ENCODE results near the gene HOXC5.

The HOXC5 gene

DNA sequence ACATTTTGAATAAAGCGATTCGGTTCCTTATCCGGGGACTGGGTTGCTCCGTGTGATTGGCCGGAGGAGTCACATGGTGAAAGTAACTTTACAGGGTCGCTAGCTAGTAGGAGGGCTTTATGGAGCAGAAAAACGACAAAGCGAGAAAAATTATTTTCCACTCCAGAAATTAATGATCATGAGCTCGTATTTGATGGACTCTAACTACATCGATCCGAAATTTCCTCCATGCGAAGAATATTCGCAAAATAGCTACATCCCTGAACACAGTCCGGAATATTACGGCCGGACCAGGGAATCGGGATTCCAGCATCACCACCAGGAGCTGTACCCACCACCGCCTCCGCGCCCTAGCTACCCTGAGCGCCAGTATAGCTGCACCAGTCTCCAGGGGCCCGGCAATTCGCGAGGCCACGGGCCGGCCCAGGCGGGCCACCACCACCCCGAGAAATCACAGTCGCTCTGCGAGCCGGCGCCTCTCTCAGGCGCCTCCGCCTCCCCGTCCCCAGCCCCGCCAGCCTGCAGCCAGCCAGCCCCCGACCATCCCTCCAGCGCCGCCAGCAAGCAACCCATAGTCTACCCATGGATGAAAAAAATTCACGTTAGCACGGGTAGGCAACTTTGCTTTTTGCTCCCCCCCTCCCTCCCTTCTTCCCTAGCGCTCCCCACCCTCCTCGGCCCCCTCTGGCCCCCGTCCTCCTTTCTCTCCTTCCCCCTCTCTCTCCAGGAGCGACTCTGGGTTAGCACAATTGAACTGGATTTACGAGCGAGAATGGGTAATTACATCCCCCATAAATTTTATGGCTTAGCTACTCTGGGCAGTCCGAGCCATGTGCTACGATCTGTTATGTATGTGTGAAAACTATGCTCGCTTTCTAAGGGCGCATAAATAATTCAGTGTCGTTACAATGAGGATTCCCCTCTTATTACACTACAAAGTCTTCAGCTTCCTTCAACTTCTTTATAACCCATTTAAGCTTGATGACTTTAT lies 21.2 kb downstream of the HOXC5 start, which contains the start of gene HOXC4:
Gene HOXC4 (plus strand): TSS at position 85 of the 991 bp plus-strand sequence. CDS start 88 bp downstream, at position 173.
- no peak for TF ChIP-seq Cebpa-rat (IDR thresholded peaks at IDR 0.05)
- H4K20me1 ChIP-seq = peaks cover 0 to 72% (median 24%) of the 10 kb centered on the region in 11 experiments; a peak in 15 of 22 replicates
- no peak within 1 kb of the TSS for H3K9ac ChIP-seq
- H3K27ac ChIP-seq = no peak within 1 kb of the TSS
- peak within 1 kb of the TSS in 3 of 10 experiments; percentile 15 to 29 (median 26); a peak in 1 of 20 replicates for H3K4me3 ChIP-seq
- H3K9me3 ChIP-seq (replicated peaks in 1 of 11) = peaks cover 0 to 33% (median 14%) of the 10 kb centered on the region in 11 experiments; a peak in 16 of 22 replicates
- H3K27me3 ChIP-seq = peaks cover 98 to 100% (median 100%) of the 10 kb centered on the region in 11 experiments
- H3K4me1 ChIP-seq = peaks cover 0 to 18% (median 0%) of the 10 kb centered on the region in 10 experiments; a peak in 8 of 20 replicates
- H3K4me2 ChIP-seq = peak within 1 kb of the TSS in 4 of 11 experiments; percentile 27 to 45 (median 32); a peak in 5 of 22 replicates
- no peaks in the 10 kb centered on the region for H3K36me3 ChIP-seq

DNA sequence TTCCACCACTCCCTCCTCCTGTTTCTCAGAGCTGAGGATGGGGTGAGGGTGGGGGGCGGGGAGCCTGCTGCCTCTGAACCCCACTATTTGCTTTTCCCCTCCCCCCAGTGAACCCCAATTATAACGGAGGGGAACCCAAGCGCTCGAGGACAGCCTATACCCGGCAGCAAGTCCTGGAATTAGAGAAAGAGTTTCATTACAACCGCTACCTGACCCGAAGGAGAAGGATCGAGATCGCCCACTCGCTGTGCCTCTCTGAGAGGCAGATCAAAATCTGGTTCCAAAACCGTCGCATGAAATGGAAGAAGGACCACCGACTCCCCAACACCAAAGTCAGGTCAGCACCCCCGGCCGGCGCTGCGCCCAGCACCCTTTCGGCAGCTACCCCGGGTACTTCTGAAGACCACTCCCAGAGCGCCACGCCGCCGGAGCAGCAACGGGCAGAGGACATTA lies 21.9 kb downstream of the HOXC5 start:
- Histone ChIP-seq H3K36me3 (no peaks in the 10 kb centered on the region), H4K20me1 (peaks cover 0 to 74% (median 24%) of the 10 kb centered on the region in 11 experiments; a peak in 15 of 22 replicates), H3K4me3 (no peak overlapping the region), H3K27ac (no peak overlapping the region), H3K9me3 (replicated peaks in 1 of 11) (peaks cover 0 to 33% (median 14%) of the 10 kb centered on the region in 11 experiments; a peak in 16 of 22 replicates), H3K4me2 (no peak overlapping the region), H3K4me1 (peaks cover 0 to 18% (median 0%) of the 10 kb centered on the region in 10 experiments; a peak in 8 of 20 replicates), H3K9ac (no peak overlapping the region), H3K27me3 (peaks cover 98 to 100% (median 100%) of the 10 kb centered on the region in 11 experiments)
- TF ChIP-seq Cebpa-rat (IDR thresholded peaks at IDR 0.05) = no peak

DNA sequence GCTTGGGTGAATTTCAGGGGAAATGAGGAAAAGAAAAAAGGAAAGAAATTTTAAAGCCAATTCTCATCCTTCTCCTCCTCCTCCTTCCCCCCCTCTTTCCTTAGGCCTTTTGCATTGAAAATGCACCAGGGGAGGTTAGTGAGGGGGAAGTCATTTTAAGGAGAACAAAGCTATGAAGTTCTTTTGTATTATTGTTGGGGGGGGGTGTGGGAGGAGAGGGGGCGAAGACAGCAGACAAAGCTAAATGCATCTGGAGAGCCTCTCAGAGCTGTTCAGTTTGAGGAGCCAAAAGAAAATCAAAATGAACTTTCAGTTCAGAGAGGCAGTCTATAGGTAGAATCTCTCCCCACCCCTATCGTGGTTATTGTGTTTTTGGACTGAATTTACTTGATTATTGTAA lies 22.7 kb downstream of the HOXC5 start:
- no peak for TF ChIP-seq Cebpa-rat (IDR thresholded peaks at IDR 0.05)
- Histone ChIP-seq H3K4me1 (peaks cover 0 to 18% (median 0%) of the 10 kb centered on the region in 10 experiments; a peak in 8 of 20 replicates), H4K20me1 (peaks cover 0 to 74% (median 30%) of the 10 kb centered on the region in 11 experiments; a peak in 15 of 22 replicates), H3K9ac (no peak overlapping the region), H3K4me3 (no peak overlapping the region), H3K27me3 (peaks cover 98 to 100% (median 100%) of the 10 kb centered on the region in 11 experiments), H3K4me2 (no peak overlapping the region), H3K27ac (no peak overlapping the region), H3K9me3 (replicated peaks in 1 of 11) (peaks cover 0 to 33% (median 14%) of the 10 kb centered on the region in 11 experiments; a peak in 16 of 22 replicates), H3K36me3 (no peaks in the 10 kb centered on the region)

DNA sequence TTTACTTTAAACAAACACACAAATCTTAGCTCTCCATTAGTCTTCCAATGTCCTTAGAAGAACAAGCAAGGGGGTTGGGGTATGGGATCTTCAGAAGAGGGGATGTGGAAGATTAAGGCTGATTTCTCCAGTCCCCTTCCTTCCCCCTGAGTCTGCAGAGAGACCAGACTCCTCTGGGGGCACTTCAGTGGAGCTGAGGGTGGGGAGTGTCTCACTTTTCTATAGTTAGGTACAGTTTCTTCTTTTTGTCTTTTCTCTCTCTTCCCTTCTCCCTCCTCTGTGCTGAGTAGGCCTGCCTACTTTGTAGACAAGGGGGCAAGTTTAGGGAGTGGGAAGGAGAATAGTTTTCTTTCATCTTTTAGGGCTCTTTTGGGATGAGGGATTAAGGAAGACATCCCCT lies 23.3 kb downstream of the HOXC5 start:
- H3K36me3 ChIP-seq = no peaks in the 10 kb centered on the region
- H3K9me3 ChIP-seq (replicated peaks in 1 of 11) = peaks cover 0 to 30% (median 14%) of the 10 kb centered on the region in 11 experiments; a peak in 16 of 22 replicates
- no peak for TF ChIP-seq Cebpa-rat (IDR thresholded peaks at IDR 0.05)
- H3K4me3 ChIP-seq = no peak overlapping the region
- peaks cover 0 to 14% (median 0%) of the 10 kb centered on the region in 10 experiments; a peak in 8 of 20 replicates for H3K4me1 ChIP-seq
- H3K9ac ChIP-seq = no peak overlapping the region
- no peak overlapping the region for H3K4me2 ChIP-seq
- peaks cover 98 to 100% (median 100%) of the 10 kb centered on the region in 11 experiments for H3K27me3 ChIP-seq
- no peak overlapping the region for H3K27ac ChIP-seq
- peaks cover 0 to 74% (median 29%) of the 10 kb centered on the region in 11 experiments; a peak in 15 of 22 replicates for H4K20me1 ChIP-seq

DNA sequence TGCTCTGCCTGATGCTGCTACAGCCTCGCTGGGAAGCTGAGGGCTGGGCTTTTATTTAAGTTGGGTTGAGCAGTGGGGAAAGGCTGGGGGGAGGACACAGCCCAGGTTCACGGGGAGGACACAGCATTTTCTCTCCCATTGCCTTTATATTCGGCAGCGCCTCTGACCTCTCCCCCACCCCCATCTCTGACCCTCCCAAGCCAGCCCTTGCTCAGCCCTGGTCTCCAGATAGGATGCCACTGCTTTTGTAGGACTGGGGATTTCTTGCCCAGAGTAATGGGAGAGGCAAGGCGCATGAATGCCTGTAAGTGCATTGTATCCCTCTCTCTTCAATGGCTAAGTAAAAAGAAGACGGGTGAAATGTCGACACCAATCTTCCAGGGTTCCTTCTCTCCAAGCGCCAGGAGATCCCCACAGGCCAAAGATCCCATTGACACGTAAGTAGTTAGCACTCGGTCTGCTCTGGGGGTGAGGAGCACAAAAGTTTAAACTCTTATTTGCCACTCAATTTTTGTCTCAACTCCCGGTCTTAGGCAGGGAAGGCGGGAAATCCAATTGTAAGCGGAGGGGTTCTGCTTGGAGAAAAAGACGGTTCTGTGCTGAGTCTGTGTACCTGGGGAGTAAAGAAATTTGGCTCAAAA lies 25.4 kb downstream of the HOXC5 start:
- no peak for TF ChIP-seq Cebpa-rat (IDR thresholded peaks at IDR 0.05)
- H3K4me1 ChIP-seq = peaks cover 0 to 1% (median 0%) of the 10 kb centered on the region in 10 experiments; a peak in 4 of 20 replicates
- H3K27me3 ChIP-seq = peaks cover 98 to 100% (median 100%) of the 10 kb centered on the region in 11 experiments
- H4K20me1 ChIP-seq = peaks cover 0 to 61% (median 24%) of the 10 kb centered on the region in 11 experiments; a peak in 12 of 22 replicates
- H3K9me3 ChIP-seq (replicated peaks in 1 of 11) = peaks cover 0 to 9% (median 8%) of the 10 kb centered on the region in 11 experiments; a peak in 14 of 22 replicates
- no peak overlapping the region for H3K9ac ChIP-seq
- H3K27ac ChIP-seq = no peak overlapping the region
- no peaks in the 10 kb centered on the region for H3K36me3 ChIP-seq
- H3K4me3 ChIP-seq = no peak overlapping the region
- H3K4me2 ChIP-seq = no peak overlapping the region

DNA sequence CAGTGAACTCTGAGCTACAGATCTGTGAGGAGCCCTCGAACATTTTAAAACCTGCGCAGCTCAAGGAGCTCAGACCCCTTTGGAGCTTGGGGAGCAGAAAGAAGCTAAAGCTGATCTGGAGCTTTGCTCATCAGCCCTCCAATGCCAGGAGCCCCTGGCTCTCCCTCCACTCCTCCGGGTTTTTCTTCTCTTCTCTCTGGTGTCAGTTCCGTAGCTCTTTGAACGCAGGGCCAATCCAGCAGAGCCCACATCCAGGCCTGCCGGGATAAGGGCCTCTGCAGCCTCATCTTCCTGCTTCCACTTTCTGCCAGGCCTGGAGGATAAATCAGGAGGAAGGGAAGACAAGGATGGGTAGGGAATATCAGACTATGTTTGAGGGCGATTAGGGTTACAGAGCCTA lies 26.8 kb downstream of the HOXC5 start:
- no peaks in the 10 kb centered on the region for H3K4me1 ChIP-seq
- no peak for TF ChIP-seq Cebpa-rat (IDR thresholded peaks at IDR 0.05)
- H3K4me2 ChIP-seq = no peak overlapping the region
- no peak overlapping the region for H3K4me3 ChIP-seq
- no peaks in the 10 kb centered on the region for H3K36me3 ChIP-seq
- no peak overlapping the region for H3K27ac ChIP-seq
- peaks cover 99 to 100% (median 100%) of the 10 kb centered on the region in 11 experiments for H3K27me3 ChIP-seq
- H3K9me3 ChIP-seq (replicated peaks in 1 of 11) = no peaks in the 10 kb centered on the region
- peaks cover 0 to 56% (median 24%) of the 10 kb centered on the region in 11 experiments; a peak in 12 of 22 replicates for H4K20me1 ChIP-seq
- H3K9ac ChIP-seq = no peak overlapping the region

DNA sequence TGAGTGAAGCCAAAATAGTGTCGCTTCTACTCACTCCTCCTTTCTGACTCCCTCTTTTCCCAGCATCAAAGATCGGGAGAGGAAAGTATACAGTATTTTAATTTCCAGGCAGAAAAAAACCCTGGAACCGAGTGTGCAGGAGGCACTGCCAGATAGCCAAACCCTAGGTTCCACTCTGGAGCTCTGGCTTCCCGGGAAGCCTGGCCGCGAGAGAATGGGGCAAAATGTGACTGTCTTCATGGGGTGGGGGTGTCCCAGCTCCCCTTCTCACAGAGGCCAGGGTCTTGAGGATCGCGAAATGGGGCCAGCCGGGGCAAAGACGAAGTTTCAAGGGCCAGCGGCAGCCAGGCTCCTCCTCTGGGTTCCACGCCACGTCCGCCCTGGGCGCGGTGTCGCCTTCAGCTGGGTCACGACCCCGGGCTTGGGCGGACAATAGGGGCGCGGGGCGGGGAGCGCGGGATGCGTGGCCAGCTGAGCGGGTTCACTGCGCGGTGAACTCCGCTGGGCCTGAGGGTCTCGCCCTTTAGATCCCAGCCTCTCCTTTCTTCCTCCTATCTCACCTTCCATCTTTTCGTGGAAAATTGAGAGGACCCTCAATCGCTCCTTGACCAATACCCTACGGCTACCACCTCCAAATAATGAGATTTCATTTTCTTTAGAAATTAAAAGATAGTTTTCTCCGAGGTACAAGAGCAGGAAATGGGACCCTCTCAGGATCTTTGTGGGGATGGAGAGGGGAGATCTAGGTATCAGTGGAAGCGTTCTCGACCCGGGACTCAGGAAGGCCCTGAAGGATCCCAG lies 27.5 kb downstream of the HOXC5 start:
- Histone ChIP-seq H3K4me3 (no peak overlapping the region), H3K27me3 (peaks cover 94 to 100% (median 99%) of the 10 kb centered on the region in 11 experiments), H3K4me2 (no peak overlapping the region), H3K4me1 (no peaks in the 10 kb centered on the region), H3K9me3 (replicated peaks in 1 of 11) (no peaks in the 10 kb centered on the region), H3K36me3 (no peaks in the 10 kb centered on the region), H4K20me1 (peaks cover 0 to 55% (median 24%) of the 10 kb centered on the region in 11 experiments; a peak in 12 of 22 replicates), H3K9ac (no peak overlapping the region), H3K27ac (no peak overlapping the region)
- no peak for TF ChIP-seq Cebpa-rat (IDR thresholded peaks at IDR 0.05)
